Astrocyte (in vitro differentiated cells and primary cell): ENCODE results near the gene LSM7. TPM values are rescaled to one million over a fixed set of nuclear protein-coding genes. Genes with fewer than 3 reads are reported as not detected.
A peak's percentile ranks its signal among the peaks of the same experiment; 100 is the strongest.
"Not testable (repeated sequence)": the region's sequence is repeated elsewhere in the genome, so short reads cannot be mapped to it uniquely, and the experiment has no call there.

Source experiments
- DNase-seq: peaks from one replicate; pipeline ENCODE4 v3.0.0-alpha.2; 2010; ENCODE audit warnings: low read depth
- FAIRE-seq: peaks from 2 replicates; lab custom pipeline; 2011; peaks lifted over from hg19 to GRCh38; lab: Jason Lieb, UNC
- H2AFZ ChIP-seq: 2 replicates; pipeline ENCODE4 v1.6.0; 2012; ENCODE audit warnings: low read depth, low read length, inconsistent platforms
- H3K27ac ChIP-seq: 2 replicates; pipeline ENCODE4 v1.5.1; 2011; ENCODE audit warnings: low read depth, low read length, inconsistent platforms
- H3K27me3 ChIP-seq: 2 replicates; pipeline ENCODE4 v1.6.0; 2011; ENCODE audit warnings: low read length, inconsistent platforms; ENCODE audit not compliant: insufficient read depth
- H3K36me3 ChIP-seq: 2 replicates; pipeline ENCODE4 v1.5.1; 2011; ENCODE audit warnings: low read length, inconsistent platforms; ENCODE audit not compliant: insufficient read depth
- H3K4me1 ChIP-seq: 2 replicates; pipeline ENCODE4 v1.5.1; 2011; ENCODE audit warnings: low read length, inconsistent platforms; ENCODE audit not compliant: insufficient read depth
- H3K4me2 ChIP-seq: 2 replicates; pipeline ENCODE4 v1.6.0; 2012; ENCODE audit warnings: low read length, inconsistent platforms
- H3K4me3 ChIP-seq: 2 replicates; pipeline ENCODE4 v1.5.1; 2011; ENCODE audit warnings: low read depth, mild to moderate bottlenecking, low read length, inconsistent platforms; ENCODE audit not compliant: insufficient read depth
- H3K79me2 ChIP-seq: 2 replicates; pipeline ENCODE4 v1.6.0; 2012; ENCODE audit warnings: mild to moderate bottlenecking, low read length, inconsistent platforms; ENCODE audit not compliant: insufficient read depth
- H3K9ac ChIP-seq: 2 replicates; pipeline ENCODE4 v1.6.0; 2012; ENCODE audit warnings: mild to moderate bottlenecking, low read length, inconsistent platforms
- H3K9me3 ChIP-seq: 2 replicates; pipeline ENCODE4 v1.5.1; 2012; ENCODE audit warnings: low read depth, mild to moderate bottlenecking, low read length, inconsistent platforms; ENCODE audit not compliant: insufficient read depth
- H4K20me1 ChIP-seq: 2 replicates; pipeline ENCODE4 v1.6.0; 2012; ENCODE audit warnings: low read length, inconsistent platforms; ENCODE audit not compliant: insufficient read depth
- H3K27ac Mint-ChIP-seq: one replicate; pipeline ENCODE4 v1.8.0; 2021; ENCODE audit warnings: mild to moderate bottlenecking, mixed read lengths; ENCODE audit not compliant: unreplicated experiment
- H3K27me3 Mint-ChIP-seq: one replicate; pipeline ENCODE4 v1.8.0; 2021; ENCODE audit warnings: low read depth, mixed read lengths; ENCODE audit not compliant: unreplicated experiment
- H3K36me3 Mint-ChIP-seq: one replicate; pipeline ENCODE4 v1.8.0; 2021; ENCODE audit warnings: low read depth, mixed read lengths; ENCODE audit not compliant: unreplicated experiment
- H3K4me1 Mint-ChIP-seq: one replicate; pipeline ENCODE4 v1.8.0; 2021; ENCODE audit warnings: low read depth, mixed read lengths; ENCODE audit not compliant: unreplicated experiment
- H3K4me3 Mint-ChIP-seq: one replicate; pipeline ENCODE4 v1.8.0; 2021; ENCODE audit warnings: mild to moderate bottlenecking, moderate library complexity, mixed read lengths; ENCODE audit not compliant: unreplicated experiment
- H3K9me3 Mint-ChIP-seq: one replicate; pipeline ENCODE4 v1.8.0; 2021; ENCODE audit warnings: mild to moderate bottlenecking, mixed read lengths; ENCODE audit not compliant: unreplicated experiment
- CTCF ChIP-seq: IDR thresholded peaks from 2 replicates; pipeline ENCODE4 v1.5.1; 2011; ENCODE audit warnings: low read depth, mild to moderate bottlenecking, inconsistent platforms, low read length, moderate library complexity; ENCODE audit not compliant: insufficient read depth
- EZH2 ChIP-seq: IDR thresholded peaks from 2 replicates; pipeline ENCODE4 v1.6.1; 2012; ENCODE audit warnings: mild to moderate bottlenecking, low read length, inconsistent platforms; ENCODE audit not compliant: insufficient read depth
- total RNA-seq: library from RNA; stranded (reverse); gene quantifications from 2 replicates; pipeline ENCODE4 v1.2.1, GENCODE V29; 2021

The LSM7 gene
- total RNA-seq, 1 donor from 2014 or later = 91.4 TPM

- FAIRE-seq = no peak
- peaks cover under 1% of the 10 kb centered on the region for H3K36me3 Mint-ChIP-seq
- H3K79me2 ChIP-seq = no peaks in the 10 kb centered on the region
- DNase-seq = peak; percentile 27
- H3K9ac ChIP-seq = peak within 1 kb of the TSS; percentile 30
- H3K4me3 Mint-ChIP-seq = peak within 1 kb of the TSS; percentile 72
- H3K27ac Mint-ChIP-seq = peak within 1 kb of the TSS; percentile 41
- peaks cover 19% of the 10 kb centered on the region for H4K20me1 ChIP-seq
- TF ChIP-seq EZH2 (no peak), CTCF (no peak)
- peaks cover 6% of the 10 kb centered on the region for H3K4me1 ChIP-seq
- H3K9me3 Mint-ChIP-seq = no peaks in the 10 kb centered on the region
- H3K9me3 ChIP-seq = no peaks in the 10 kb centered on the region
- peak within 1 kb of the TSS; percentile 79 for H3K4me2 ChIP-seq
- H3K27me3 Mint-ChIP-seq = peaks cover 20% of the 10 kb centered on the region
- H3K4me1 Mint-ChIP-seq = peaks cover 3% of the 10 kb centered on the region
- H2AFZ ChIP-seq = peak within 1 kb of the TSS; percentile 11
- no peaks in the 10 kb centered on the region for H3K36me3 ChIP-seq
- peaks cover 2% of the 10 kb centered on the region for H3K27me3 ChIP-seq
- H3K27ac ChIP-seq = no peak within 1 kb of the TSS
- peak within 1 kb of the TSS; percentile 30 for H3K4me3 ChIP-seq
Measured at GRCh38 chr19:2282062-2282861, 46.1 kb downstream of the LSM7 start, which contains the start of gene PEAK3. TSS of gene PEAK3 (minus strand) at chr19:2282175. CDS start at chr19:2280931, 1,244 bp downstream.

GRCh38 chr19:2281265-2282061 lies 46.9 kb downstream of the LSM7 start:
- H3K27me3 Mint-ChIP-seq = peaks cover 15% of the 10 kb centered on the region
- not testable (repeated sequence) for H3K79me2 ChIP-seq, H3K36me3 Mint-ChIP-seq, H3K9me3 Mint-ChIP-seq, H3K4me3 Mint-ChIP-seq, H3K9me3 ChIP-seq, H3K27ac Mint-ChIP-seq, H3K4me1 Mint-ChIP-seq, H3K4me1 ChIP-seq, DNase-seq, H3K36me3 ChIP-seq, H2AFZ ChIP-seq, H3K27ac ChIP-seq, H3K27me3 ChIP-seq, FAIRE-seq
- Histone ChIP-seq H3K4me3 (peak overlapping the region; percentile 30), H3K4me2 (peak overlapping the region; percentile 79), H3K9ac (peak overlapping the region; percentile 30), H4K20me1 (peaks cover 16% of the 10 kb centered on the region)

- Histone ChIP-seq H2AFZ (no peak overlapping the region), H3K9ac (no peak overlapping the region), H3K36me3 (no peaks in the 10 kb centered on the region), H3K79me2 (peaks cover under 1% of the 10 kb centered on the region), H3K27ac (no peak overlapping the region), H3K4me1 (peaks cover 6% of the 10 kb centered on the region), H3K4me3 (no peak overlapping the region), H3K27me3 (no peaks in the 10 kb centered on the region), H3K4me2 (no peak overlapping the region), H3K9me3 (no peaks in the 10 kb centered on the region), H4K20me1 (peaks cover 16% of the 10 kb centered on the region)
- TF ChIP-seq EZH2 (no peak), CTCF (no peak)
- Mint-ChIP-seq H3K27me3 (peaks cover 9% of the 10 kb centered on the region), H3K9me3 (no peaks in the 10 kb centered on the region), H3K36me3 (peaks cover 2% of the 10 kb centered on the region), H3K4me1 (peaks cover 3% of the 10 kb centered on the region), H3K27ac (no peak overlapping the region), H3K4me3 (no peak overlapping the region)
- FAIRE-seq (no peak), DNase-seq (no peak)
Measured at GRCh38 chr19:2280633-2281264, 47.6 kb downstream of the LSM7 start.
